Lung microvascular endothelial cell (primary cell): ENCODE data around the gene BIRC2. TPM values are rescaled to one million over a fixed set of nuclear protein-coding genes. Genes with fewer than 3 reads are reported as not detected.
"Not testable (repeated sequence)": the region's sequence is repeated elsewhere in the genome, so short reads cannot be mapped to it uniquely, and the experiment has no call there.

Experiments
- DNase-seq, 2 donors: peaks; one replicate each; pipeline versions ENCODE4 v3.0.0 to v3.0.0-alpha.2; 2010; ENCODE audit warnings: low read depth in 2 of 2
- total RNA-seq: library from RNA; depleted of rRNA; stranded (reverse); fragments of >200 nt; gene quantifications from 2 replicates; pipeline ENCODE4 v1.2.1, GENCODE V29; 2014

The BIRC2 gene
- total RNA-seq, 1 donor from 2014 or later: 44.4 TPM

DNA sequence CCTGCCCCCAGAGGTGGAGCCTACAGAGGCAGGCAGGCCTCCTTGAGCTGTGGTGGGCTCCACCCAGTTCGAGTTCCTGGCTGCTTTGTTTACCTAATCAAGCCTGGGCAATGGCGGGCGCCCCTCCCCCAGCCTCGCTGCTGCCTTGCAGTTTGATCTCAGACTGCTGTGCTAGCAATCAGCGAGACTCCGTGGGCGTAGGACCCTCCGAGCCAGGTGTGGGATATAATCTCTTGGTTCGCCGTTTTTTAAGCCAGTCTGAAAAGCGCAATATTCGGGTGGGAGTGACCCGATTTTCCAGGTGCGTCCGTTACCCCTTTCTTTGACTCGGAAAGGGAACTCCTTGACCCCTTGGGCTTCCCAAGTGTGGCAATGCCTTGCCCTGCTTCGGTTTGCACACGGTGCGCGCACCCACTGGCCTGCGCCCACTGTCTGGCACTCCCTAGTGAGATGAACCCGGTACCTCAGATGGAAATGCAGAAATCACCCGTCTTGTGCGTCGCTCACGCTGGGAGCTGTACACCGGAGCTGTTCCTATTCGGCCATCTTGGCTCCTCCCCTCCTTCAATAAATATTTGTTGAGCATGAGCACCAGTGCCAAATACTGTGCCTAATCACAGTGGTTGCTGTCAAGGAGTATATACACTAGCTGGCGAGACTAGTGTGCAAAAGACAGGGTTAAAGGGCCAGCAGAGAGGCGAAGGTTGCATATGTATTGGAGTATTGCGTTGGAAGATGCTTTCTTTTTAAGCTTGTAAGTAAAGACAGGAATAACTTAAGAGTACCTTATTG, 27.8 kb downstream of the BIRC2 start:
- not testable (repeated sequence) for DNase-seq

DNA sequence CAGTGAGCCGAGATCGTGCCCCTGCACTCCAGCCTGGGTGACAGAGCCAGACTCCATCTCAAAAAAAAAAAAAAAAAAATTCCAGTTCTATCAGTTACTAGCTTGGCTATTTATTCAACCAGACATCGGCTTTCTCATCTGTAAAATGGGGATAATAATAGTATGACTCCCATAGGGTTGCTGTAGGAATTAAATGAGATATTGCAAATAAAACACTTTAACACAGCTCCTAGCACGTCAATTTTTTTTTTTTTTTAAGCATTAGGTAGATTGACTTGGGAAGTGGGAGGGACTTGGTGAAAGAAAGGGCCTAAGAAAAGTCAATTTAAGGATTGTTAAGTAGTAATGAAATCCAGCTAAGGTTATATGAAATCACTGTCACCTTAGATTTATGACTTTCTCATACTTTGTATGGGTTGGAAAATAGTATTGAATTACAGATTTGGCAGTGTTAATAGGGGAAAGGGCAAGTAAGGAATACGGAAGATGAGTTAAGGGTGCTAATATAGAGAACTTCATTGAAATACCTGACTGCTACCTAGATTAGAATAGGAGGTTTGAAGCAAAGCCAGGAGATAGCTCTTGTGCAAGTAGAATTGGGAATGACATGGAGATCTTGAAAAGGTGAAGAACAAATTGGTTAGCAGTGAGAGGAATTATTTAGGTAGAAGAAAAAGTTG, 28.8 kb downstream of the BIRC2 start:
- no peak for DNase-seq

DNA sequence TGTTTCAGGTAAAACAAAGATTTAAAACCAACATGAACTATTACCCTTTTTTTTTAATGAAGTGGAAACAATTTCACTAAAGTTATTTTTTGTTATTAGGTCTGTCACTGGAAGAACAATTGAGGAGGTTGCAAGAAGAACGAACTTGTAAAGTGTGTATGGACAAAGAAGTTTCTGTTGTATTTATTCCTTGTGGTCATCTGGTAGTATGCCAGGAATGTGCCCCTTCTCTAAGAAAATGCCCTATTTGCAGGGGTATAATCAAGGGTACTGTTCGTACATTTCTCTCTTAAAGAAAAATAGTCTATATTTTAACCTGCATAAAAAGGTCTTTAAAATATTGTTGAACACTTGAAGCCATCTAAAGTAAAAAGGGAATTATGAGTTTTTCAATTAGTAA, 30.9 kb downstream of the BIRC2 start:
- no peak for DNase-seq

DNA sequence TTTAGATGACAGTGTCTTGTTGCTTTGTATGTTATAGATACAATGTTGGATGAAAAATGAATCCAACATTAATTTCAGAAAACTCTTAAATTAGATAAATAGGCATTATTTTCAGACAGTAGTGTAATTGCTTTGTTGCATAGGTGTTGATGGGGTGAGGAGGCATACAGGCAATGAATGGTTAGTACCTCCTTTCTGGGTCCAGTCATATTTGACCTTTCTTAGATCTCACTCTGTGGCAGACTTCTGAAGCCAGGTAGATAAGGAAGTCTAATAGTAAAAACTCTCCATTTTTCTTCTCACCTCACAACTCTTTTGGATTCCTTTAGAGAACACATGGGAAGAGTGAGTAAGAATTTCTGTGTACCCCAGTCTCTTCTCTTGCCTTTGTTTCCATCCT, 31.8 kb downstream of the BIRC2 start:
- no peak for DNase-seq

DNA sequence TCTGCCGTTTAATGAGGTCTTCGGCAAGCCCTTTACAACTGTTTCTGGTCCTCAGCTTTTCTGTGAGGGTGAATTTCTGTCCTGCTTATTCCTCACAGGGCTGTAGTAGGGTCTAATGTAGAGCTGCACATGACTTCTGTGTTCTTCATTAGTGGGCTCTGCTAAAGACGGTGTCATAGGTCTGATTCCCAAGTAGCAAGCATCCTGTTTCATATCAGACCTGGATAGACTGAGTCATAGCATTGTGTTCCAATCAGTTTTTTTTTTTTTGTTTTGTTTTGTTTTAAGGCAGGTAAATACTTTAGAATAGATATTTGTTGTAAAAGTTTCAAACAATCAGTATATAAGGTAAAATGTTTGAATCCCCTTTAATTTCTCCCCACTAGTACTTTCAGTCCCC, 35.4 kb downstream of the BIRC2 start:
- peak; percentile 52 to 56 for DNase-seq

DNA sequence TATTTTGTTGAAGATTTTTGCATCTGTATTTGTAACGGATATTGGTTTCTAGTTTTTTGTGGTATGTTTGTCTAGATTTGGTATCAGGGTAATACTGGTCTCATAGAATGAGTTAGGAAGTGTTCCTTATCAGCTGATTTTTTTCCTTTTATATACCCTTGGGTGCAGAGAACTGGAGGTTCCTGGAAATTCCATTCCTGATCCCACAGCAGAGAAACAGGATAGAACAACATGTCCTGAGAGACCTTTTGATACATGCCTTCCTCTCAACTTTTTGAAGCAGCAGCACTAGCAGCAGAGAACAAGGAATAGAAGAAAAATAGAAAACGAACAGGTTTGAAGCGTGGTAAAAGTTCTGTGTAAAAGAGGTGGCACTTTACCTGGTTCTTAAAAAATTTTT, 36.8 kb downstream of the BIRC2 start:
- DNase-seq: peak in 1 of 2 donors; percentile 22

DNA sequence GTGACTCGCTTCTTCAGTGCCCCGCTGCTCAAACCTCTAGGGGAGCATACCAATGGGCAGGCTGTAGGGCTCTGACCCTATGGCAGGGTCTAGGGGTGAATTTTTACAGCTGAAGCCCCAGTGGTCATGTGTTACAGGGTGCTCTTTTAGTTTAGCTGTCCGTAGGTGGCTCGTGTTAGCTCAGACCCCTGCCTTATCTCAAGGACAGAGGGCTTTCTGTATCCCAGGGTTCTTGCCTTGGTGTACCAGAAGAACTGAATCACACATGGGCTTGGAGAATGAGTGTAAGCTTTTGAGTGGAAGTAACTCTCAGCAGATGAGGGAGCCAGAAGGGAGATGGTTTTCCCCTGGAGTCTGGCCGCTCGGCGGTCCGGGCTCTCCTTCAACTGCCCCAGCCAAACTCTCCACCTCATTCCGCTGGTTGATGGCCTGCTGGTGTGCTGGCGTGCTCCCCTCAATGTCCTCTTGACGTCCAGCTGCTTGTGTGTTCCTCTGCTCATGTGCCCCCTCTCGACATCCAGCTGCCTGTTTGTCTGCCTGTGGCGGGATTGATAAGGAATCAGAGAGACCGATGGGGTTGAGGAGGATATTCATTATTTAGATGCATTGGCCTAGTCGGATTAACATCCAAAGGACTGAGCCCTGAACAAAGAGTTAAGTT, 37.5 kb downstream of the BIRC2 start:
- DNase-seq: no peak

DNA sequence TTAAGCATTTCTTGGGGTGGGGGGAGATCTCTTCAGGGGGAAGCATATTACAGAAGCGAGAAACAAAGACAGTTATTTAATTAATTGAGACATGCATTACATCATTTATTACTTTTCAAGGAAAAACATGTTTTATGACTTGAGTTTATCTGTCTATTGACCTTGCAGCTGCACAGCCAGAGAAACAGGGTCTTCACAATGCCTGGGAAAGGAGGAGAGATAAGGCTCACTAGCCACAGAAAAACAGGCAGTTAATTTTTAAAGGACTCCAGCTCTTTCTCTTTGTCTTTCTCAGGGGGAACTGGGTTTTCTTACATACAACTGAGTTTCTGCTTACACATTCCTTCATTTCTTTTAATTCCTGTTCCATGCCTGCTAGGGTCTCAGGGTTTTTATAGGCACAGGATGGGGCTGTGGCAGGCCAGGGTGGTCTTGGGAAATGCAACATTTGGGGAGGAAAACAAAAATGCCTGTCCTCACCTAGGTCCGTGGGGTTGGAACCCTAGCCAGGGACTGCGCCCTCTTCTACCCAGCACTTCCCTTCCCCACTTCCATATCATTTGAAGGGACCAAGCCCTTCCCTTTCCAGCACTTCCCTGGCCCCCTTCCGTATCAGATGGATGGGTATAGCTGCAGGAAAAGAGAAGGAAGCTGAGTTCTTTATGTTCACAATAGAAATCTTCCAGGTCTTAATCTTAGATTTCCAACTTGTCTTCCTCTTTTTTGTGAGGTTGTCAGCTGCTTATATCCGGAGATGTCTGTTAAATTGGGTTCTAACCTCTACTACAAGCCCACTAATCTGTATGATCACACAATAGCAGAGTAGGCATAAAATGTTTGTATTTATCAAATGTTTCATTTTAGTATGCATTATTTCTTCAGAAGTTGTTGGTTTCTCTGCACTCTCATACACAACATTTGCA, 38.3 kb downstream of the BIRC2 start:
- no peak for DNase-seq

DNA sequence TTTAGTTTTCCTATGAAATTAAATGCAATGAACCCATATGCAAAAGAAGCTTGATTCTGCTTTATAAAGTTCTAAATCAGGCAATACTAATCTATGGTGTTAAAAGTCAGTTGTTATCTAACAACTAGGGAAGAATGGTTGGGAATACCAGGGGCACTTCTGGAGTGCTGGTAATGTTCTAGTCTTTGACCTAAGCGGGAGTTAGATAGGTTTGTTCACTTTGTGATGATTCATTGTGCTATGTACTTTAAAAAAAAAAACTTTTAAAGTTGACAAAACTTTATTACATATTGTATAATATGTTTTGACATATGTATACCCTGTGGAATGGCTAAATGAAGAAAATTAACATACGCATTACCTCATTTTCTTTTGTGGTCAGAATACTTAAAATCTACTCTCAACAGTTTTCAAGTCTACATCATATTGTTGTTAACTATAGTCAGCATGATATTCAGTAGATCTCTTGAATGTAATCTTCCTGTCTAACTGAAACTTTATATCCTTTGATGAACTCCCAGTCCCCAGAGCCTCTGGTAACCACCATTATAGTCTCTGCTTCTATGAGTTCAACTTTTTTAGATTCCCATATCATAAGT, 39.2 kb downstream of the BIRC2 start:
- no peak for DNase-seq

DNA sequence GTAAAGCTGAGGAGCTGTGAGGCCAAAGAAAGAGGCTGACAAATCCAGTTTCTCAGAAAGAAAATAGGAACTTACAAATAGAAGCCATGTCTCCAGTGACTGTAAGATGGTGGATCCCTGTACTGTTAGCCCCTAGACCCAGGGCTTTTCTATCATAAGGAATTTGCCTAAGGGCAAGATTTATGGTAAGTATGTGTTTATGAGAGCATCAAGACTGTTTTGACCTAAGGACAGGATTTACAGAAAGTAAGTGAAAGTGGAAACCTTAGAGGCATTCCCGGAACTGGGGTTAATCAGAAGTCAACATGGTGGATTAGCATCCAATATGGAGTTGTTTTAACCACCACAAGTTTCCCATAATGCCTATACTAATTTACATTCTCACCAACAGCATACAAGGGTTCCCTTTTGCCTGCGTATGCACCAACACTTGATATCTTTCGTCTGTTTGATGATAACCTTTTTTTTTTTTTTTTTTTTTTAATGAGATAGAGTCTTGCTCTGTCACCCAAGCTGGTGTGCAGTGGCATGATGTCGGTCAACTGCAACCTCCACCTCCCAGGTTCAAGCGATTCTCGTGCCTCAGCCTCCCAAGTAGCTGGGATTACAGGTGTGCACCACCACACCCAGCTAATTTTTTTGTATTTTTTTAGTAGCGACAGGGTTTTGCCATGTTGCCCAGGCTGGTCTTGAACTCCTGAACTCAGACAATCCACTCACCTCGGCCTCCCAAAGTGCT, 40.2 kb downstream of the BIRC2 start:
- no peak for DNase-seq

DNA sequence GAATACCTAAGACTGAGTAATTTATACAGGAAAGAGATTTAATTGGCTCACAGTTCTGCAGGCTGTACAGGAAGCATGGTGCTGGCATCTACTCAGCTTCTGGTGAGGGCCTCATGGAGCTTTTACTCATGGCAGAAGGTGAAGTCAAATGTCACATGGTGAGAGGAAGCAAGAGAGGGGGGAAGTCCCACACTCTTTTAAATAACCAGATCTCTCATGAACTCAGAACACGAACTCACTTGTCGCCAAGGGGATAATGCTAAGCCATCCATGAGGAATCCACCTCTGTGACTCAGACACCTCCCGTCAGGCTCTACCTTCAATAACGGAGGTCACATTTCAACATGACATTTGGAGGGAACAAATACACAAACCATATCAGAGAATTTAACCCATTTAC, 42.2 kb downstream of the BIRC2 start:
- no peak for DNase-seq

DNA sequence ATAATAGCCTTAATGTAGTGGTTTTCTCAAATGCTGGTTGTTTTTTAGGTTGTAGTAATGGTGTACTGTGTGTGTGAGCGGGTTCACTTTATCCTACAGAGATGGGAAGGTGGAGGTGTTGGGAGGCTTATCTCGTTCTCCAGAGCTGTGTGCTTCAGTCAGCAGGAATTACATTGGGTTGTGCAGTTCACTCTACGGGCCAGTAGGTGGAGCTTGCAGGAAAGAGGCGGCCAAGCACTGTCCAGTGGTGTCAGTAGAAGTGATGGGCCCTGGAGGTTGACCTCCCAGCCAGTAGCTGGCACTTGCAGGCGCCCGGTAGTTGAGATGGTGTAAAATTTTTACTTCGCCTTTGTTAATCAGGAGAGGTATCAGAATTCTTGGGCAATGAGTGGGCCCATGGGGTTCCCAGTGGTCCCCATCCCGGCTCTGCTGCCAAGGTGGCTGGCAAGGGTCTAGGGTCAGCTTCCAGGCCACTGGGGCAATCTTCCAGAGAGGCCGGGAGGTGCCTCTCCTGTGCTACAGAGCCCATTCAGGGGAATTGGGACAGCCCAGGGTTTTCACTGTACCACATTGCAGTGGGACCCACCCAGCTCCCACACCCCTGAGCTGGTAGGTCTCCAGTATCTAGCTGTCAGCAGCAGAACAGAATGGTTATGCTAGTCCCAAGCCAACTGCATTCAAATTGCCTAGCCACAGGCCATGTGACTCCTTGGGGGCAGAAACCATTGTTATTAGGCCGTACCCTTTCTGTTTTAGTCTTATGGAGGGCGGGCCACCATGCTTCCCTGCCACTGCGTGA, 43.9 kb downstream of the BIRC2 start:
- DNase-seq: peak; percentile 82 to 84

DNA sequence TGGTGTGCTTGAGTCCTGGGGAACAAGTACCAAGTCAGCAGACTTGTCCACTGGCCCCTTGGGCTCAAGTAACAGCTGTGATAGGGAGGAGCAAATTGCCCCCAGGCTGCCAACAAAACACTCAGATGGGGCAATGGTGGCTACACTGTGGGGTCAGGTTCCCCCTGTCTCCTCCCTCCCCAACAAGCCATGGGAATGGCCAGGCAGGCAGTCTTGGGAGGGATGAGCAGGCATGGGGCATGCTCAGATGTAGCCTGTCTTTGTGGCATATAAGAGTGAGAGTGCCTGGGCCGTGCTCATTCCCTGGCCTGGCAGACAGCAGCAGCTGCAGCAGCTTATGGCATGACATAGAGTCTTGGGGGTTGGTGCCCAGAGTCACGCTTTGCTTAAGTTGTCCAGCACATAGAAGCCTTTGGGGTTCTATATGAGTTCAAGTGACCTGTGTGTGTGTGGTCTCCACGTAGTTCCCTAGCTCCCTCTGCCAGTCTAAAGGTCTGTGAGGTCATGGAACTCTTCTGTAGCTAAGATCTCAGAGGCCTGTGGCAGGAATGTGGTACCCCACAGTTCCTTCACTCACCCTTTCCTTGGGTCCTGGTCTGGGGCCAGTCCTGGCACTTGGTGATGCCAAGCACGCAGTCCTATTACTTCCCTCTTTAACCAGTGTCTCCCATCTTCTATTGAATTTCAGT, 44.7 kb downstream of the BIRC2 start:
- DNase-seq: no peak

DNA sequence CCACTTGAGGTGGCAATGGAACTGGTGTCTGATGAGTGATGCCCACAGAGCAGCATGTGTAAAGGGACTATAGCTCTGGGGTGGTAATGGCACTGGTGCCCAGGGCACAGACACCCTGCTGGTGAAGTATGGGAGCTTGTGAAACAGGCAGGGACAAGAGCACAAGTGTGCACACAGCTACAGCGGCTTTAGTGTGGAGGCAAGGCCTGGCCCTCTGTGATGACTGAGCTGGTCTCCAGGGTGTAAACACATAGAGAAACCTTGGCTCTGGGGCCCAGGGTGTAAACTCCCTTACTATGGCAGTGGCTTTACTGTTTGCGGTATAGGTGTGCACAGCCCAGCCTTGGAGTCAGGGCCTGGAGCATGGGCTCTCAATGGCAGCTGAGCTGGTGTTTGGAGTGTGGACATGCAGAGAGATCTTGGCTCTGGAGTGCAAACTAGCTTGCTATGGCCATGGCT, 46.3 kb downstream of the BIRC2 start:
- no peak for DNase-seq

DNA sequence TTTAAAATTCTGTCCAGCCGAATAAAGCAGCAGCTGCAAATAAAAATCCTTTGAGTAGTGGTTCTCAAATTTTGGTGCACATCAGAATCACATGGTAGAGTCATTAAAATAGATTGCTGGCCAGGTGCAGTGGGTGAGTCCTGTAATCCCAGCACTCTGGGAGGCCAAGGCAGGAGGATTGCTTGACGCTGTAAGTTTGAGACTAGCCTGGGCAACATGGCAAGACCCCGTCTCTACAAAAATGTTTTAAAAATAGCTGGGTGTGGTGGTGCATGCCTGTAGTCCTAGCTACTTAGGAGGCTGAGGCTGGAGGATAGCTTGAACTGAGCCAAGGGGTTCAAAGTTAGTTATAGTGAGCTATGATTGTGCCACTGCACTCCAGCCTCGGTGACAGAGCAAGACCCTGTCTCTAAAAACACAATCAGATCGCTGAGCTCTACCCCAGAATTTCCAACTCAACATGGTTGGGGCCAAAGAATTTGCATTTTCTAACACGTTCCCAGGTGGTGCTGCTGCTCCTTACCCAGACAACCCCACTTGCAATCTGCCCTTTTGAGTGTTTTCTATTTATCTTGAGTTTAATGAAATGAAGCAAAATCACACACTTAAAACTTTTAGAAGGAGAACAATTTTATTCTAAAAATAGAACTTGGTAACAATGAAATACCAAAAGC, 48.8 kb downstream of the BIRC2 start:
- DNase-seq: no peak

DNA sequence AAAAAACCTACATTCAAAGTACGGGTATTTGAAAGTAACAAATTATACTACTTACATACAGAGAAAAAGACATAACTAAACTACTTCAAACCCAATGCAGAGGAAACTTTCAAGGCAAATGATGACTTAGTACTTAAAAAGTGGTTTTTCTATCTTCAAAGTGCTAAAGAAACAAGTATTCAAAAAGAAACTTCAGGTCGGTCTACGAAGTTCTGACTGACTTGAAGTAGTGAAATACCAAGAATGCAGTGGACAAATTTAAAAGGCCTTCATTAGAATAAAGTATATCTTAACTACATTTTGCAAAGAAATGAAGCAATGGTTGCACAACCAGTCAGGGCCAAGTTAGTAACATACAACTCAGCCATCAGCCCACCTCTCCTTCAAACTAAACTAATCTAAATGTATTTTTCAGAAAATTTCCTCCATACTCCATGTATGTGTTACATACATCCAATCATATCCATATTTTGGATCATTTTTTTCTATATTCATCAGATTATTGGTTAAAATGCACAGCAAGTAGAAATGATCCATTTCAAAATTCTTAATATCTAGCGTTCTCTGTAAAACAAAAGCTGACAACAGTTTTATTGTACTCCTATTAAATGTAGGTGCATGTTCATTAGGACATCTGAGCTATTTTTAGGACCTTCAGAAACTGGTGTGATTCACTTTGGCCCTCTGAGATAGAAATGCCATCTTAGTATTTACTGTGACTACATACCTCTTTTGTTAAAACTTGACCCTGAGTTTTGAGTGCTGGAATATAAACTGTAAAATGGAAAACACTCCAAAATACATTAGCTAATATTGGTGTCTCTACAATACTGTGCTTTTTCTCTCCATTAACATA, 49.9 kb downstream of the BIRC2 start:
- no peak for DNase-seq

DNA sequence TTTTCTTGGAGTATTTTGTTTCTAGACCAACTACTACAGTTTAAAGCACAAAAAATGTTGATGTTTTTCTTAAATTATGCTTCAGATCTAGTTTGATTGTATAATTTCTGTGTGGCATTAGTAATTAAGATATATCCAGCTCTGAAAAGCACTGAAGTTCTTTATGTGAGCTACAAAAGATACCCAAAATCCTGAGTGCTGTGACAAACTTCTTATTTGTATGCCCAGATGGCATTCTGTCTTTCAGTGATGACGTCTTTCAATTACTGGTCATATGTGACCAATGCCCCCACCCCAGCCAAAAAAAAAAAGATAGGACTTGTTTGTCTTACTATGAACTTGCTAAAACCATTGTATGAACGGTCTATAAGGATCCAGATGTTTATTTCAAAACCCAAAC, 51.3 kb downstream of the BIRC2 start:
- no peak for DNase-seq
